HuH-7.5 (cell line): Measurements from ENCODE around the gene ACP3.
"Not testable (repeated sequence)": the region's sequence is repeated elsewhere in the genome, so short reads cannot be mapped to it uniquely, and the experiment has no call there.

Experiments
- DNase-seq: peaks from one replicate; pipeline ENCODE4 v3.0.0; 2011; ENCODE audit warnings: low spot score

ACP3 gene

GRCh38 chr3:132362329-132362728 lies 45.1 kb downstream of the ACP3 start:
- no peak for DNase-seq

DNA sequence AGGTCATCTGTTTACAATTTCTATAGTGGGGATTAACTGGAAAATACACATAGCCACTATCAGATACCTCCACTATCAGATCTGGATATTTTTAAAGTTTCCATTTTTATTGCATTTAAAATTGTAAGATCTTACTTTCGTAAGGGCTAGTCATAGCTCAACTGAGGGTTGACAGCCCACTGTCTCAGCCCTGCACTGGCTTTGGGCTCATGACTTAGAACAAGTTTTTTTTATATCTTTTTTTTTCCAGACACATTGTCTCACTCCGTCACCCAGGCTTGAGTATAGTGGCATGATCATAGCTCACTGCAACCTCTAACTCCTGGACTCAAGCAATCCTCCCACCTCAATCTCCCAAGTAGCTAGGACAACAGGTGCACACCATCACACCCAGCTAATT lies 51.3 kb downstream of the ACP3 start:
- DNase-seq = no peak

GRCh38 chr3:132368962-132369361 lies 51.8 kb downstream of the ACP3 start:
- DNase-seq = no peak

- DNase-seq = not testable (repeated sequence)
These were observed 59.7 kb downstream of the ACP3 start for GRCh38 chr3:132376945-132377354.

GRCh38 chr3:132378048-132378762 lies 61.0 kb downstream of the ACP3 start:
- DNase-seq = no peak

DNA sequence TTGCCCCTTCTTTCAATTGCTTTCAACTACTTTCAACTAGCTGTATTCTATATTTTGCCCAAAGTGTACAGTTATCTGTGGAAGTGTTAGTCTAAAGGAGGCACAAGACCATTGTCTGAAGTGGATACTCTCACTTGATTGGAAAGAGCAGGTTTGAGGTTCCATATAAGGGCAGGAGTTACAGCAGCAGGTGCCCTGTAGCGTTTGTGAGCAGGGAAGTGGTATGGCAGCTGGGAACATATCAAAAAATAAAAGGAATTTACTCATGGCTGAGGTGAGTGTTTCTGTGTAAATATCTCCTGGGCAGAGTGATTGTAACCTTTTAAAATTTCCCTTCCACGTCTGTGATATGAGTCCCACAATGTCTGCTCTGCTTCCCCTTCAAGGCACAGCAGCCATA lies 61.6 kb downstream of the ACP3 start:
- no peak for DNase-seq

DNA sequence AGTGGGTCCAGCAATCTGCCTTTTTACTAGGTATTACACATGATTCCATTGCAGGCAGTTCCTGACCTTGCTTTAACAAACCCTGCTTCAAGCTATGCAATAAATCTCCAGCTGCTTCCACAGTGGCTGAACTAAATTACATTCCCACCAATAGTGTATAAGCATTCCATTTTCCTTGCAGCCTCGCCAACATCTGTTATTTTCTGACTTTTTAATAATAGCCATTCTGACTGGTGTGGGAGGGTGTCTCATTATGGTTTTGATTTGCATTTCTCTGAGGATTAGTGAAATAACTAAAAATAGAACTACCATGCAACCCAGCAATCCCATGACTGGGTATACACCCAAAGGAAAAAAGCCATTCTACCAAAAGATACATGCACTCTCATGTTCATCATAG lies 63.7 kb downstream of the ACP3 start:
- no peak for DNase-seq

GRCh38 chr3:132381348-132381944 lies 64.2 kb downstream of the ACP3 start:
- no peak for DNase-seq

DNA sequence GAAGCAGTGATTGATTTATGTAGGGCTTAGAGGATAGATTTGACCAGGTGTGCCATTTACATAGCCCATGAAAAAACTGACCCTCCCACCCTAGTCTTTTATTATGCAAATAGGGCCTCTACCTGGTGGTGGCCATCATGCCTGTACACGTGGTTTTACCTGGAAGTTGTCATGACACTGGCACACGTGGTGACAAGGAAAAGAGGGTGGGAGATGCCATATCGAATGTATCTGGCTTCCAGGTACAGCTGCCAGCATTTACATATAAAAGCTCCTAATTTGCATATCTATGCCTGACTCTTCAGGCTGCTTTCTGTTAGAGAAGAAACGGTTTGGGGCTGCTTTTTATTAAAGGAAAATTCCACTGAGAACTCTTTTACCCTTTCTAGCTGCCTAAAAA lies 65.1 kb downstream of the ACP3 start:
- DNase-seq = no peak

DNA sequence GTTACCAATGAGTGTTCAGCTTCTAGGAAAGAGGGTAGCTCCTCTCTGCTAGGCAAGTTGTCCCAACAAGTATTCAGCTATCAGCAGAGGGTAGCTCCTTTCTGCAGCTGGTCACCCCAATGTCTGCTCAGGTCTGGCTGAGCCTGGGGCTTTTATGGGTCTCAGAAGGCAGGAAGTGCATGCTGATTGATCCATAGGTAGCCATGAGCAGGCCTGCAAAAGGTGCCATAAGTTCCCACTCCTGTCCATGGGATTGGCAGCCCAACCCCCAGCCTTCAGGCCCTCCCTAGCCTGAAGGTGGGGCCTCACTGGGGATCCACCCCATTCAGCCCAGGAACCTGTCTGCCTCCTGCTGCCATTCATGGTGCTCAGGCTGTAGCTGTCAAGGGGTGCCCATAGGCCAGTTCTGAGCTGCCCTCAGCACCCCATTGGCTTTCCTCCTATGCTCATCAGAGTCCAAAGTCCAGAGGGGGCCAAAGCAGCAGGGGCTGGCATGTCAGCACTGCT lies 65.5 kb downstream of the ACP3 start:
- DNase-seq = no peak

GRCh38 chr3:132386259-132386658 lies 69.1 kb downstream of the ACP3 start:
- no peak for DNase-seq

DNA sequence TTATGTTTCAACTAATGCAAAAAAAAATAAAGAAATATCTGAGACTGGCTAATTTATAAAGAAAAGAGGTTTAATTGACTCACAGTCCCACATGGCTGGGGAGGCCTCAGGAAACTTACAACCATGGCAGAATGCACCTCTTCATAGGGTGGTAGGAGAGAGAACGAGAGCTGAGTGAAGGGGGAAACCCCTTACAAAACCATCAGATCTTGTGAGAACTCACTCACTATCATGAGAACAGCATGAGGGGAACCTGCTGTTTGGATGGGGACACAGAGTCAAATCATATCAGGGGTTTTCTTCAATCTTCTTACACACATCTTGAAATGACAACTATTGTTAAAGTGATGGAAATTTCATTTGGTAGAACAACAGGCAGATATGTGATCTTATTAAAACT lies 75.5 kb downstream of the ACP3 start:
- not testable (repeated sequence) for DNase-seq

- no peak for DNase-seq
These were observed 77.1 kb downstream of the ACP3 start for GRCh38 chr3:132394320-132394719.

GRCh38 chr3:132395126-132395525 lies 77.9 kb downstream of the ACP3 start:
- no peak for DNase-seq

DNA sequence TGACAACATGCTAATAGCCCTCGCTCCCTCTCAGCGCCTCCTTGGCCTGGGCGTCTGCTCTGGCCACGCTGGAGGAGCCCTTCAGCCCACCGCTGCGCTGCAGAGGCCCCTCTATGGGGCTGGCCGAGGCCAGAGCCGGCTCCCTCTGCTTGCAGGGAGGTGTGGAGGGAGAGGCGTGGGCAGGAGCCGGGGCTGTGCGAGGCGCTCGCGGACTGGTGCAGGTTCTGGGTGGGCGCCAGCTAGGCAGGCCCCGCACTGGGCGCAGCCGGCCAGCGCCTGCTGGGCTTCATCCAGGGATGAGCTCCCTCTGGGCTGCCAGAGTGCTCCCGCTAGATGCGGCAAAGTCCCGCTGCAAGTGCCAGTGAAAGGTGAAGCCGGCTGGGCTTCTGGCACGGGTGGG lies 79.0 kb downstream of the ACP3 start:
- no peak for DNase-seq

DNA sequence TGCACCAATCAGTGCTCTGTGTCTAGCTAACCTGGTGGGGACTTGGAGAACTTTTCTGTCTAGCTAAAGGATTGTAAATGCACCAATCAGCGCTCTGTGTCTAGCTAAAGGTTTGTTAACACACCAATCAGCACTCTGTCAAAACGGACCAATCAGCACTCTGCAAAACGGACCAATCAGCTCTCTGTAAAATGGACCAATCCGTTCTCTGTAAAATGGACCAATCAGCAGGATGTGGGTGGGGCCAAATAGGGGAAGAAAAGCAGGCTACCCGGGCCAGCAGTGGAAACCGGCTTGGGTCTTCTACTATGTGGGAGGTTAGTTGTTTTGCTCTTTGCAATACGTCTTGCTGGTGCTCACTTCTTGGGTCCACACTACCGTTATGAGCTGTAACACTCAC lies 79.6 kb downstream of the ACP3 start:
- not testable (repeated sequence) for DNase-seq

- DNase-seq = peak; percentile 46
These were observed 82.1 kb downstream of the ACP3 start for GRCh38 chr3:132399054-132399929.

- DNase-seq = no peak
These were observed 84.0 kb downstream of the ACP3 start for GRCh38 chr3:132401255-132401654.

DNA sequence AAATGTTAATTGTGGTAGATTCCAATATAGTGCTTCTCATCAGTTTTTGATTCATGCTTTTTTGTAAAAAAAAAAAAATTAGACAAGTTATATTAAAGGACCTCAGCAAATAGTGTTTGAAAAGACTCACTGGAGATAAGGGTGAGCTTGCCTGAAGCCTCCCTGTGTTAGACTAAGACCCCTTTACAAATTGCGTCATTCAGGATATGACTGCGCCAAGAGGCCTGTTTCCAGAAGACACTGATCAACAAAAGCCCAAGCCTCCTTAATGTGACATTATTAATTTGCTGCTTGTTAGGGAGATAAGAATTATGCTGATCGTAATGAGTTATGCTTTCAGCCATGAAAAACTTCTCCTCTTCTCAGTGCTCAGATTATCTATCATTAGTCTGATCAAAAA lies 87.1 kb downstream of the ACP3 start:
- no peak for DNase-seq

DNA sequence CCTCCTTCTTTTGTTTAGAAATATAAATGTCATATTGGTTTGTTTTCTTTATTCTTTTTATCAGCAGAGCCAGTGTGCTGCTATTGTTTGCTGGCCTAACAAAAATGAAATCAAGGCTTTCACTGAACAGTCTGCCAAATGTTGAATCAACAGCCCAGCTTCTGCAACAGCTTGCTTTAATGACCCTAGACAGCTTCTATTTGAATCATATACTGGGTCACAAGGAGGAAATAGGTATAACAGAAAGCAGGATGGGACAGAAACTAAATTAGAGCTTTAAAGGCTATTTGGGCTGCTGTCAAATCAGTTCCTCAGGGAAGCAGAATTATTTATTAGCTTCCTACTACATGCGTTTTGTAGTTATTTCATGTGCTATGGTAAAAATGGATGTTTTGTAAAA lies 88.0 kb downstream of the ACP3 start:
- DNase-seq = no peak

DNA sequence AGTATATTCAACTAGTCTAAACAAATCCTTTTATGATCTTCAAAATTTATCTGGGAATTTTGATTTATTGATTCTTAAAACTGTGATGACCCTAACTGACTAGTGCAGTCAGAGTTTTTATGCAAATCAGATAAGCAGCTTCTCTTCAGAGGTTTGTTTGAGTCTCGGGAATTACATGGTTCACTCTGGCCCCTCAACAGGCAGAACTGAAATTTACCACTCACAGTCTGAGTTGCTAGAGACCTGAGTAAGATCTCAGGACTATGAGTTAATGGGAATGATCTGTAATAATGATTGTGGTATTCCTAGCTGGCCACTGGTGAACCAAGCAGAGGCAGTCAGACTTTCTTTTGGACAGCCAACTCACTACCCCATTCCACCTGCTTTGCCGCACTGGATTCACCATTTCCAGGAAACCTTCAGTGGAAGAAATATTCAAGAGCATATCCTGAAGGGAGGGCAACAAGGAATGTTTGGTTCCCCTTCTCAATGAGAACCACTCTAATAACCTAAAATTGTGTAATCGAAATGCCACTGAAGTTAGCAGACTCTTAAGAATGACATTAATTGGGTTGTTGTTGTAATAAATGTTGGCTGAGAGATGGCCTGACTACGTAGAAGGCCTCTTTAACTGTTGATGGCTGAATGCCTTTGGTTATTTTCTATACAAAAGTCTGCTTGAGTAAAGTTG lies 88.5 kb downstream of the ACP3 start:
- no peak for DNase-seq

GRCh38 chr3:132406587-132406986 lies 89.4 kb downstream of the ACP3 start:
- no peak for DNase-seq
